GM12892 (cell line): ENCODE measurements around the gene CLN5.
"Not testable (repeated sequence)": the region's sequence is repeated elsewhere in the genome, so short reads cannot be mapped to it uniquely, and the experiment has no call there.

Experiments
- DNase-seq: peaks from one replicate; pipeline ENCODE4 v3.0.0; 2011; ENCODE audit not compliant: insufficient read length
- FAIRE-seq: peaks from 2 replicates; lab custom pipeline; 2011; peaks lifted over from hg19 to GRCh38; lab: Jason Lieb, UNC
- POLR2A ChIP-seq: IDR thresholded peaks from 2 replicates; pipeline ENCODE4 v1.6.1; 2011; ENCODE audit warnings: low read depth, low read length, control low read depth
- POLR2AphosphoS5 ChIP-seq: IDR thresholded peaks from 2 replicates; pipeline ENCODE4 v1.6.1; 2011; ENCODE audit warnings: low read depth, low read length, control low read depth
- TAF1 ChIP-seq: IDR thresholded peaks from 2 replicates; pipeline ENCODE4 v1.6.1; 2011; ENCODE audit warnings: low read depth, mild to moderate bottlenecking, control low read depth, low read length, borderline replicate concordance

The CLN5 gene

DNA sequence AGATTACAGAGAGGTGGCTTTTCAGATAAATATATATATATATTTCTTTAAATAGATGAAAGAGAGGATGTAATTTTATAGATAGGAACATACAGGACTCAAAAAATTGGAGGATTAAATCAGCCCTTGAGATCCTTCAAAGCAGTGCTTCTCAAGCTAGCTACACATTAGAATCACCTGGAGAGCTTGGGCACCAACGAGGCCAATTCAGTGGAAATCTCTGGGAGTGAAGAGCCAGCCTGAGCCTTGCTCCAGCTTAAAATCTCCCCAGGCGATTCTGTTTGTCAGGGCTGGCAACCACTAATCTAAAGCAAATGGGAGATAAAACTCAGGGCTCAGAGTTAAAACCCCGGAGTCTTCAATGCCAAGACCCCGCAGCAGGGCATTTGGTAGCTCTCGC is 15.0 kb upstream of the CLN5 start:
- no peak for FAIRE-seq
- DNase-seq, result no peak
- TF ChIP-seq POLR2A (no peak), TAF1 (no peak), POLR2AphosphoS5 (no peak)

DNA sequence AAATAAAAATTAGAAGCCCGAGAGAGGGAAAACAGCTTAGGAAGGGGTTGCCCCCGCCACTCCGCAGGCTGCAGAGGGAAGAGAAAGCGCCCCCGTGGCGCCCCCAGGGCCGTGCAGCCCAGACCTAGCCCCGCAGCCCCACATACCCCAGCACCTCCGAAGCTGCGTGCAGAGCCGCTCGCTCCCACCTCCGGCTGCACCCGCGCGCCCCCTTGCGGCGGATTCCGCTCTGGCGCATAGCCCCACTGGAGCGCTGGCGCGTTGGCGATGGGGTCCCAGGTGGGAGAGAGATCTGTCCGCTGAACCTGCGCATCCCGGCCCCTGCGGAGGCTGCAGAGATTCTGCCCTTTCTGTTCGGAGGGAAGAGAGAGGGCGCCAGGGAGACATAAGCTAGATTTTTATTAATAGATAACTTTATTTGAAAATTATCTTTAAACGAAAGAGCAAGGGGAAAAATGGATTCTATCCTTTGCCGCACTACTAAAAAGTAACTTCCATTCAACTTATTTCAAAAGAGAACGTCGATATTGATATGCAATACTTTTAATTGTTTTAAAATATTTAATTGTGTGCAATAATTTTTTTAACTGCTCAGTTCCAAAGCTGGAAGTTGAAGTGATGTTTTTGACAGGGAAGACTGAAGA is 11.7 kb upstream of the CLN5 start:
- TF ChIP-seq POLR2AphosphoS5 (no peak), POLR2A (no peak), TAF1 (no peak)
- peak; percentile 88 for FAIRE-seq
- peak; percentile 92 for DNase-seq

DNA sequence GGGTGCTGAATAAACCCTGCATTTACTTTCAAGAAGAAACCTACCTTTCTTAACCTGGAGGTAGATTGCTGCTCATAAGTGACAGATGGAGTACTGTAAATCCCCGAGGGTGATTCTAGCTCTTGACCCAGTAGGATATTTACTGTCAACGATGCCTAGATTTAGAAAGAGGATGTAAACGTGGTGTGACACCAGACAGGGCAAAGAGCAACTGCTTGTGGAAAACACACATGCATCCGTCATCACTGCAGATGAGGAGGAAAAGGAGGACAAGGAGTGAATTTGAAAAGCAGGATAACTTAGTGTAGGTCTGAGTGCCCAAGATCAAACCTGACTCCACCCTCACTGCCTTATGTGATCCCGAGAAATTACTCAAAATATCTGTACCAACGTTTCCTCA is 9.8 kb upstream of the CLN5 start:
- no peak for FAIRE-seq

DNA sequence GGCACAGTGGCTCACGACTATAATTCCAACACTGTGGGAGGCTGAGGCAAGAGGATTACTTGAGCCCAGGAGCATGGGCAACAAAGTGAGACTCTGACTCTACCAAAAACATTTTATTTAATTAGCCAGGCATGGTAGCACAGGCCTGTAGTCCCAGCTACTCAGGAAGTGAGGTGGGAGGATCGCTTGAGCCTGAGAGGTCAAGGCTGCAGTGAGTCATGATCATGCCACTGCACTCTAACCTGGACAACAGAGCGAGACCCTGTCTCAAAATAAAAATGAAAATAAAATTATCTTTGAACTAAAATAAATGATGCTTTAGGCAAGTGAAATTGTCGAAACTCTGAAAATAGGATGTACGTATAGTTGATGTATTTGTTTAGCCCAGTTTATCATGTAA is 8.2 kb upstream of the CLN5 start:
- FAIRE-seq (no peak), DNase-seq (no peak)
- TF ChIP-seq TAF1, result no peak
- TF ChIP-seq POLR2AphosphoS5, result no peak
- no peak for TF ChIP-seq POLR2A

More for the DNA sequence above, 9.8 kb upstream of the CLN5 start:
- TF ChIP-seq POLR2A (no peak), POLR2AphosphoS5 (no peak), TAF1 (no peak)
- no peak for DNase-seq

DNA sequence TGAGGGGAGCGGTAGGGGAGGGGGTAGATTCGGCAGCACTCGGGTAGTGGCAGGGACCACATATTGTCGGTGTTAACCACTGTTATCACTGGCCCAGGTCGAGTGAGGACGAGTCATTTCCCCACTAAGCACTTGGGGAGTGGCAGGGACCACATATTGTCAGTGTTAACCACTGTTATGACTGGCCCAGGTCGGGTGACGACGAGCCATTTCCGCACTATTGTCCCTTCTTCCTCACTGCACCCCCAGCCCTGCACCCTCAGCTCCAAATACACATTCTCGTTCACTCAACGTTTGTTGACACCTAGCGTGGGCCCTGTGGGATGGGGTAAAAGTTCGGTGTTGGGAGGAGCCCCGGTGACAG is 467 bp upstream of the CLN5 start:
- DNase-seq (peak; percentile 22), FAIRE-seq (no peak)
- TF ChIP-seq POLR2AphosphoS5 (no peak), POLR2A (no peak), TAF1 (no peak)

DNA sequence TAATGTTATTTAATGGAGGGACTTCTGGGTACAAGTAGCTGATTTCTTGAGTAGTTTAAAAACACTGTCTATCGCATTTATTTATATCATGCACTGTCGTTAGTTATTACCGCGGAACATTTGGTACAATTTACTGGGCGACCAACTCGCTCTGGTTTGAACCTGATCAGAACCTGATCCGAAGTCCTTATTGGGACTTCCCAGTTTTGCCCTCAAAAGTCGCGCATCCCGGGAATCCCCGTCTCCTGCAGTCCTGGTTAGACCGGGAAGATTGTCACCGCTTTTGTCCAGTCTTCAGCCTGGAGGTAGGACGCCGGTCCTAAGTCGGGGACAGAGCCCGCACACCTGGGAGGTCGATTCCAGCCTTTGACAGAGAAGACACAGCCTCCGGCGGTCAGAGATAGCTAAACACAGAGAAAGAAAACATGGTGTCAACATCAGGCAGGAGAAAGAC is 694 bp downstream of the CLN5 start:
- FAIRE-seq (peak; percentile 21), DNase-seq (no peak)
- TF ChIP-seq TAF1 (no peak), POLR2AphosphoS5 (no peak), POLR2A (no peak)

DNA sequence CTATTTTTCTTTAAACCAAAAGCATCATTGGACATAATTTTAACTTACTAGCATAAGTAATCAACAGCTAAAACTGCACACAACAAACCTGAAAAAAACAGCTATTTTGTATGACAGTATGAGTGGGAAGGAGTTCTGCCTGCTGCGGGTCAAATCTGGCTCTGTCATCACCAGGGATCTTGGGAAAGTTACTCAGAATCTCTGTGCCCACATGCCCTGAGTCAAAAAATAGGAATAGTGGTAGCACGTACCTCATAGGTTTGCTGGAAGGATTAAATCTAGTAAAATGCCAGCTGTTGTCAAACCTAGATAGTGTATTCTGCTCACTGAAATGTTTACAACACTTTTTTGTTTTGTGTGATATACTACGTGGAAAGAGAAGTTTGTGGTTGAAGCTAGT is 1.1 kb downstream of the CLN5 start:
- no peak for FAIRE-seq
- TF ChIP-seq TAF1, result no peak
- TF ChIP-seq POLR2A, result no peak
- TF ChIP-seq POLR2AphosphoS5, result no peak

DNA sequence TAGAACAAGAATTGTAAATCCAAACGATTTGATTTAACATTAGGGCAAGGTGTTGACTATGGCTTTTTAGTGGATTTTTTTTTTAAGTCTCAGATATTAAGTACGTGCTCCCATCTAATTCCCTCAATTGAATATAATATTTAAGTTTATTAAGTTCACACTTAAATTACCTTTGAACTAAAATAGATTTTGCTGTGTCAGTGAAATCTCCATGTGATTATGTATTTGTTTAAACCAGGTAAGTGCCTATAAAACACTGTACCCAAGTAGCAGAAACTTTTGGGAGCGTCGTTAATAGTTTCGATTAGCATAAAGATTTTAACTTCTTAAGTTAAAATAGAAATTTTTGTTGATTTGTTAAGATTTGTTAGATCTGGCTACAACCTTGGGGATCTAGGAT is 1.6 kb downstream of the CLN5 start:
- DNase-seq (no peak), FAIRE-seq (no peak)
- no peak for TF ChIP-seq POLR2A
- no peak for TF ChIP-seq POLR2AphosphoS5
- no peak for TF ChIP-seq TAF1

More for the DNA sequence above, 1.1 kb downstream of the CLN5 start:
- no peak for DNase-seq

DNA sequence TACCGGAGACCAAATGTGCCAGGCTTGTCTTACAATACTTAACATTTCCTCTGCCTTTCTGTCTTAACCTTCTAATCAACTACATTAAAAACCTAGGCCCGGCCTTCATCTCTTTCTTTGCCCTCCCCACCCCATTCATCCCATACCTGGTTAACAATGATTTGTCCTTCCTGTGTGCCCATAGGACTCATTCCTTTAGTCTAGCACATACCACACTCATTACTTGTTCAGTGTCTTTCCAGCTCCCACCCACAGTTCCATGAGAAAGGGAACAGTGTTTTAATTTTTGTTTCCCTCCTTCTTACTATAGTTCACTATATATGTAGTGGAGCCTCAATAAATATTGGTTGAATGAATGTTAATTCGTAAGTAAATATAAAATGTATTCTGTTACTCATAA is 2.4 kb downstream of the CLN5 start:
- TF ChIP-seq POLR2AphosphoS5, result no peak
- TF ChIP-seq TAF1, result no peak
- TF ChIP-seq POLR2A, result no peak
- no peak for FAIRE-seq
- no peak for DNase-seq

DNA sequence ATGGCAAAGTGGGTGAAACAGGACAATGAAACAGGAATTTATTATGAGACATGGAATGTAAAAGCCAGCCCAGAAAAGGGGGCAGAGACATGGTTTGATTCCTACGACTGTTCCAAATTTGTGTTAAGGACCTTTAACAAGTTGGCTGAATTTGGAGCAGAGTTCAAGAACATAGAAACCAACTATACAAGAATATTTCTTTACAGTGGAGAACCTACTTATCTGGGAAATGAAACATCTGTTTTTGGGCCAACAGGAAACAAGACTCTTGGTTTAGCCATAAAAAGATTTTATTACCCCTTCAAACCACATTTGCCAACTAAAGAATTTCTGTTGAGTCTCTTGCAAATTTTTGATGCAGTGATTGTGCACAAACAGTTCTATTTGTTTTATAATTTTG is 8.6 kb downstream of the CLN5 start:
- no peak for DNase-seq
- no peak for FAIRE-seq
- TF ChIP-seq POLR2AphosphoS5 (no peak), POLR2A (no peak), TAF1 (no peak)

DNA sequence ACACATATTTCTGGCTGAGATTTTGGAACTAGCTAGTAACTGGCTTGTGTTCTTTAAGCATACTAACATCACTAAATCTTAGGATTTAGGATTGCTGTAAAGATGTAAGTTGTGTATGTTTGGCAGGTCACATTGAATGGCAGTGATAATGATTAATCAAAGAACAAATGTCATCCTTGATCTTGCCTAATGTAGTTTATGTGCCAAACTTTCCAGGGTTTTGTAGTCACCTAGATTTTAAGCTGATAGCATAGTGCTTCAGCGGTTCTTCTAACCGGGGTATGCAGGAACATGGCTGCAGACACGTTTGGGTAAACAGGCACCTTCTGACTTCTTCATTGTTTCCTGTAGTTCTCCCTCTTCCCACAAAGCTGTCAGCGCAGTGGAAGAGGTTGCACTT is 9.7 kb downstream of the CLN5 start:
- FAIRE-seq (peak; percentile 54), DNase-seq (no peak)
- TF ChIP-seq POLR2AphosphoS5 (no peak), TAF1 (no peak), POLR2A (0 out of 2 replicates have a peak, but pooled peaks have one; percentile 33)

DNA sequence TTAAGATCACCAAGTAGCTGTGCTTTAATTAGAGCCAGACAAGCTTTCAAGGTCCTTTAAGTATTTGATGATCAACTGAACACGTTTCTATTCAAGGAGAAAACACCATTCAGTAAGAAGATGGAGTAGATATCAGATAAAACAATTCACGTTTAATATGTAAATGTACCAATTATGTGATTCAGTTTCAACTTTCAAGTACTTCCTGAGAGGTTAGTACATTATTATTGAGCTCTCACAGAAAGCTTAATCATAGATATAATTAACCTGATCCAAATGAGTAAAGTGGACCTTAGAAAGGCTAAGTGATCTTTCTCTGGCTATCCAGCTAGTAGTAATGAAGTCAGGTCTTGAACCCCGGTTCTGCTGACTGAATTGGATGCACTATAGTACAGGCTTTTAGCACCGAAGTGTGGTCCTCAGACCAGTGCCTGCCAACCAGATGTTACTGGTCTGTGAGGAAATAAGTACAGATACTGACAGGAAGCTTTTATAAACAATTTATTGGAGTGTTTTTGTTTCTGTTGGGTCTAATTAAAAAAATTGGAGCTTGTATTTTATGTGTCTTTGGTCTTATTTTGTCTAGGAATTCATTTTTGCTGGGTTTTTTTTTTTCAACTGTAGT is 10.2 kb downstream of the CLN5 start:
- TF ChIP-seq TAF1 (no peak), POLR2A (no peak), POLR2AphosphoS5 (no peak)
- FAIRE-seq (peak; percentile 70), DNase-seq (no peak)

DNA sequence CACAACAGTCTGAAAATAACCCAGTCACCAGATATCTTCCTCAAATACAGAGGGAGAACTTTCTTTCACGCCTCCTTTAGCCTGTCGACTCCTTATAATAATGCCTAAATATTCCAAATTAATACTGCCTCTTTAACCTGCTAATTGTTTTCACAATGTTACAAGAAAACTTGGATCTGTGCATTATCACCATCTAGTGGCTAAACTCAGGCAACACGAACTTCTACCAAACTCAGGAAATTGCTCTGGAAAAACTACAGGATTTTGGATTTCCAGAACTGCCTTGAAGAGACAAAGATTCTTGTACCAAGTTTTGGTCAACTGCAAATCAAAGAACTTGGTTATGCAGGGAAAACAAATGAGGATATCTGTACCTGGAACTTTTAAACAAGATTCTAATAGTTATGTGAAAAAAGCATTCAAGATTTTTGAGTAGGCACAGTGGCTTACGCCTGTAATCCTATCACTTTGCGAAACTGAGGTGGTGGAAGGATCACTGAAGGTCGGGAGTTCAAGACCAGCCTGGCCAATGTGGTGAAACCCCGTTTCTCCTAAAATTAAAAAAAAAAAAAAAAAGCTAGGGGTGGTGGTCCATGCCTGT is 10.8 kb downstream of the CLN5 start:
- DNase-seq, result no peak
- FAIRE-seq, result peak; percentile 14
- no peak for TF ChIP-seq TAF1
- no peak for TF ChIP-seq POLR2A
- TF ChIP-seq POLR2AphosphoS5, result no peak

DNA sequence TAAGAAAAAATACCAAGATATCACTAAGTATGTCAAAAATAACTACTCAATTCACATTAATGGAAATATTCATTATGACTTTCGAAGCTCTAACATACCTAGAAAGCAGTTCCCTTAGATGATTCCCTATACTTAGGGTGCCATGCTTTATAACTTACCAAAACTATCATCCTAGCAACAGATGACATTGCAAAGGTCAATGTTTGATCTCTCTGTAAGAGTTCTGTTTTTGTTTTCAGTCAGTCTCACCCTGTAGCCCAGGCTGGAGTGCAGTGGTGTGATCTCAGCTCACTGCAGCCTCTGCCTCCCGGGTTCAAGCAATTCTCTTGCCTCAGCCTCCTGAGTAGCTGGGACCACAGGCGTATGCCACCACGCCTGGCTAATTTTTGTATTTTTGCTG is 16.5 kb downstream of the CLN5 start:
- FAIRE-seq, DNase-seq: not testable (repeated sequence)
